GM12891 (cell line): ENCODE data around the gene OR2G3.

Experiments
- POLR2A ChIP-seq: IDR thresholded peaks from 2 replicates; pipeline ENCODE4 v1.6.1; 2011; ENCODE audit warnings: low read depth, low read length, control low read depth
- POLR2AphosphoS5 ChIP-seq: IDR thresholded peaks from 2 replicates; pipeline ENCODE4 v1.6.1; 2011; ENCODE audit warnings: low read depth, low read length, control low read depth
- POU2F2 ChIP-seq: IDR thresholded peaks from 2 replicates; pipeline ENCODE4 v1.6.1; 2011; ENCODE audit warnings: low read depth, mild to moderate bottlenecking, control low read depth, low read length, moderate library complexity
- TAF1 ChIP-seq: IDR thresholded peaks from 2 replicates; pipeline ENCODE4 v1.6.1; 2011; ENCODE audit warnings: low read depth, low read length, control low read depth

- no peak for TF ChIP-seq POLR2A
- TF ChIP-seq POU2F2 = no peak
- TF ChIP-seq POLR2AphosphoS5 = no peak
- TF ChIP-seq TAF1 = no peak
Observed at GRCh38 chr1:247562198-247562597, 43.2 kb upstream of the OR2G3 start.
